Lower leg skin (tissue), 4 donors: Measurements from ENCODE around the gene AFAP1L1. TPM values are rescaled to one million over a fixed set of nuclear protein-coding genes. Genes with fewer than 3 reads are reported as not detected.

Experiments
- DNase-seq, 2 donors: peaks; one replicate each; pipeline ENCODE4 v3.0.0-alpha.2; 2019; ENCODE audit warnings: low spot score in 2 of 2
- H3K4me3 ChIP-seq: fragments of 200-600 bp; sonication (generic); 2 replicates; pipeline ENCODE4 v1.5.1; 2017; ENCODE audit warnings: mild to moderate bottlenecking, low read depth; ENCODE audit not compliant: poor library complexity, severe bottlenecking
- POLR2A ChIP-seq, 2 donors: fragments of 450-650 bp; IDR thresholded peaks; one replicate each; pipeline ENCODE4 v1.6.1; 2016 to 2017; ENCODE audit warnings: antibody characterized with exemption in 2 of 2, mild to moderate bottlenecking in 1 of 2, moderate library complexity in 1 of 2
- WGBS, 2 donors: methylation state at CpG; one replicate each; pipeline ENCODE4 v1.1.5; 2018; 5-methylcytosine and 5-hydroxymethylcytosine counted together
- intact Hi-C: fragments of 100-400 bp; cut with DNase I; formaldehyde crosslinking; loops from one replicate; pipeline ENCODE4 v1.15.0; 2023; ENCODE audit warnings: low total_unique reads
- total RNA-seq, 4 donors: library from RNA; depleted of rRNA; stranded (reverse); fragments of >200 nt; gene quantifications; one replicate each; pipeline ENCODE4 v1.1.0, GENCODE V29; 2016
- TF ChIP-seq, protein P1 (sequence below), 3 donors: fragments of 450-650 bp; IDR thresholded peaks; one replicate each; pipeline ENCODE4 v1.5.1; 2016; ENCODE audit warnings: antibody characterized with exemption in 3 of 3, mild to moderate bottlenecking in 3 of 3, moderate library complexity in 2 of 3

Gene AFAP1L1
- total RNA-seq = 10 to 100 TPM in 1 of 4 donors, 1 to 10 TPM in 3; 6.3 to 10.8 (median 8.0) TPM

DNA sequence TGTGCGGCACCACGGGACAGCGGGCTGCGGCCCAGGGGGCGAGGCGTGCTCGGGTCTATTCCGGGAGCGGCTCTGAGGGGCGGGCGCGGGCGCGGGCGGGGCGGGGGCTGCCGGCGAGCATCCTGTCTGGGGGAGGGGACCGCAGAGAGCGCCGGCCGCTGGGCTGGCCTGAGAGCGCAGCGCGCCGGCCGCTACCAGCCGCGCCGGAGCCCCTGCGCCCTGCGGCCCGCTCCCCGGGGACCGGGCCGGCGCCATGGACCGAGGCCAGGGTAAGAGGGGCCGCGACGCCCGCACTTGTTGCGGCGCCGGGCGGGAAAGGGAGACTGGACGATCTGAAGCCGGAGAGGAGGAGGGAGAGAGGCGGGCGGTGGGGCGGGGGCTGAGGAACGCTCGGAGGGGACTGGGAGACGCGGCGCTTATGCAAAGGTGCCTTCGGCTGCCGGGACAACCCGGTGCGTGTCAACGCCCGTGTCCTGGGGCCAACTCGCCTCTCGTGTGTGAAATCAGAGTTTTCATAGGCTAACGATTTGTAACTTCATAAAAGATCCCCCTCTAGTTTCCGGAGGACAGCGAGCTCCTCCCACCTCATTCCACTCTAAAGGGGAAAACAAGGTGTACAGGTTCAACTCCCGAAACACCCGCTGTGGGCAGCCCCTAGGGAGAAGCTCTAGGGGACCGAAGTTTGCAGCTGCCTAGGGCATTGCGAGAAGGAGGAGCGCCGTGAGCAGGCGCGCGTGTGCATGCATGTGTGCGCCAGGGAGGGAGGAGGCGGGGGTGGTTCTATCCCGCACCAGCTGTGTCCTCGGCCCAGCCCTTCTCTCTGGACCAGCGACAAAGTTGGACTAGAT, at the start of gene AFAP1L1:
Gene AFAP1L1 (plus strand): TSS at position 144 of the 848 bp plus-strand sequence. CDS start 110 bp downstream, at position 254.
- no peak for TF ChIP-seq POLR2A (IDR thresholded peaks at IDR 0.05)
- TF ChIP-seq, protein P1, sequence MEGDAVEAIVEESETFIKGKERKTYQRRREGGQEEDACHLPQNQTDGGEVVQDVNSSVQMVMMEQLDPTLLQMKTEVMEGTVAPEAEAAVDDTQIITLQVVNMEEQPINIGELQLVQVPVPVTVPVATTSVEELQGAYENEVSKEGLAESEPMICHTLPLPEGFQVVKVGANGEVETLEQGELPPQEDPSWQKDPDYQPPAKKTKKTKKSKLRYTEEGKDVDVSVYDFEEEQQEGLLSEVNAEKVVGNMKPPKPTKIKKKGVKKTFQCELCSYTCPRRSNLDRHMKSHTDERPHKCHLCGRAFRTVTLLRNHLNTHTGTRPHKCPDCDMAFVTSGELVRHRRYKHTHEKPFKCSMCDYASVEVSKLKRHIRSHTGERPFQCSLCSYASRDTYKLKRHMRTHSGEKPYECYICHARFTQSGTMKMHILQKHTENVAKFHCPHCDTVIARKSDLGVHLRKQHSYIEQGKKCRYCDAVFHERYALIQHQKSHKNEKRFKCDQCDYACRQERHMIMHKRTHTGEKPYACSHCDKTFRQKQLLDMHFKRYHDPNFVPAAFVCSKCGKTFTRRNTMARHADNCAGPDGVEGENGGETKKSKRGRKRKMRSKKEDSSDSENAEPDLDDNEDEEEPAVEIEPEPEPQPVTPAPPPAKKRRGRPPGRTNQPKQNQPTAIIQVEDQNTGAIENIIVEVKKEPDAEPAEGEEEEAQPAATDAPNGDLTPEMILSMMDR (IDR thresholded peaks at IDR 0.05) = no peak
- 0 to 1% methylated on average over 45 to 47 of the region's 81 CpGs for WGBS, 2 donors
- H3K4me3 ChIP-seq = peak within 1 kb of the TSS; percentile 62
- DNase-seq = peak; percentile 65 to 95
- intact Hi-C loops = no loop called here

DNA sequence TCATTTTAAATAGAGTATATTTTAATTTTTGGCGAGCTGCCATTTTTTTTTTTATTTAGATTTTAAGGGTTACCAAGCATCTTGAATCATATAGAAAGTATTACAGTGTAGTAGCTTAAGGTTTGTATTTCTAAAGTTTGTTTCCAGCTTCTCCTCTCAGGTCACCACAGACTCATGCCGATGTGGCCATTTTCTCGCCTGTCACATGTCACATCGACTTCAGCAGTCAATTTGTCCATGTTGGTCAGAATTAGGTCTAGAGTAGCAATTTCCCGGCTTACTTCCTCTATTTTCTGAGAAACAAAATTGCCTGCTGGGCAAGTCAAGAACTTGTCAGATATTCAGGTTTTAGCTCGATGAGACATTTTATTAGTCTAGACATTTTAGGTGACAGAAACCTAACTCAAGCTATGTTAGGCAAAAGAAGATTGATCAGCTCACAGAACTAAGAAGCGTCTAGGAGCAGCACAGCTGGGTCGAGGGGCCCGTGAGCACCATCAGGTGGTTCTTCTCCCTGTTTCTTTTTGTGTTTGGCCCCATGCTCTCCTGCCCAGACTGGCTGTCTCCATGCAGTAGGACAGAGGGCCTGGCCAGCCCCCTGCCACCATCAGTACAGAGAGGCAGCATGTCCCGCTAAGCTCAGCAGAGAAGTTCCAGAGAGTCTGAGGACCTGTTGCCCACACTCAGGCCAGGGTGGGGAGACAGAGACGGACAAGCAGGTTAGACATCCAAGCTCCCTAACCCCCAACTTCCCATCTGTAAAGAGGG, 48.4 kb upstream of the AFAP1L1 start:
- WGBS, 2 donors = 78 to 82% methylated on average over 11 of the region's 11 CpGs
- no peak for TF ChIP-seq POLR2A (IDR thresholded peaks at IDR 0.05)
- TF ChIP-seq, protein P1 (IDR thresholded peaks at IDR 0.05) = no peak
- intact Hi-C loops = loop anchor here (10.0 kb wide), 1 partner anchor 78 kb away; the partner anchor contains the start of gene ABLIM3
- no peak for DNase-seq
- no peak overlapping the region for H3K4me3 ChIP-seq

DNA sequence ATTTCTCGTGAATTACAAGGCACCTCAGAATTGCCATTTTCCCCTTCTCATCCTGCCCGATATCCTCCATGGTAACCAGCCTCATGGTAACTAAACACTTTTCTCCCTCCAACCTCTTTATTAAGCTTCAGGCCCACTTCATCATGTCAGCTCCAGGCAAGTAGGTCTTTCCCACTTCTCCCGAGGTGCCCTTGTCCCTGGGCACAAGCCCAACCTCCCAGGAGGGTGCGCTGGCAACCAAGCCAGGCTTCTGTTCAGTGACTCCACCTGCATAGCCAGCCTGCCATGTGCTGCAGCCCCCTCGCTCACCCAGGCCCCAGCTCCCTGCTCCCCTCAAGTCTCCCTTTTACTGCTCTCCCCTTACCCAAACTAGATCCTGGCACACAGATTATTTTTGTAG, 47.4 kb upstream of the AFAP1L1 start:
- H3K4me3 ChIP-seq = no peak overlapping the region
- TF ChIP-seq, protein P1 (IDR thresholded peaks at IDR 0.05) = no peak
- TF ChIP-seq POLR2A (IDR thresholded peaks at IDR 0.05) = no peak
- WGBS, 2 donors = 83% methylated on average over 5 of the region's 5 CpGs
- no peak for DNase-seq
- intact Hi-C loops = loop anchor here (10.0 kb wide), 1 partner anchor 79 kb away; the partner anchor contains the start of gene ABLIM3

DNA sequence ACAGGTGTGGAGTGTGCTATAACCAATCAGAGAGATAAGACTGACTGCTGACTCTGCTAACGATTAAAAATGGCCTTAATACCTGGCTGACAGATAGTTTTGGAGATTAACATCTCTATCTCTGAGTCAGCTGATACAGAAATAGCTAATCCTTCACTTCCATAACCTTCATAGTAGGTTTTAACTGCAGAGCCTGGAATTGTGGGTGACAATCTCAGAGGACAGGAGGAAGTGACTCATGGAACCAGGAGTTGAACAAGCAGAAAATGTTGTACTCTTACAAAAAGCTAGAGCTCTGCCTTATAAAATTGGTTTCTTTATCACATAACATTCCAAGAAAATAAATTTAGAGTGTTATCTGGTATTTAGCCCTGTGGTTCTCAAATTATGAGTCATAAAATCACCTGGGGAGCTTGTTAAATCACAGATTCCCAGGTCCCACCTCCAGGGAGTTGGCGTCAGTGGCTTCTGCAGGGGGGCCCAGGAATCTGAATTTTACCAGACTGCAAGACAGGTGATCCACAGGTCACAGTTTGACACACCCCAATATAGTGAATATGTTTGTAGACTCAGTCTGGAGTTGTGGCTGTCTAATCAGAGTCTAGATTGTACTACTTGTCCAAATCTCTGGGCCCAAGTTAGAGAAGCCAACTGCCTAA, 44.4 kb upstream of the AFAP1L1 start:
- intact Hi-C loops = loop anchor here (10.0 kb wide), 1 partner anchor 82 kb away; the partner anchor contains the start of gene ABLIM3
- DNase-seq = no peak
- 57 to 61% methylated on average over 2 of the region's 2 CpGs for WGBS, 2 donors
- TF ChIP-seq, protein P1 (IDR thresholded peaks at IDR 0.05) = no peak
- no peak for TF ChIP-seq POLR2A (IDR thresholded peaks at IDR 0.05)
- H3K4me3 ChIP-seq = no peak overlapping the region

DNA sequence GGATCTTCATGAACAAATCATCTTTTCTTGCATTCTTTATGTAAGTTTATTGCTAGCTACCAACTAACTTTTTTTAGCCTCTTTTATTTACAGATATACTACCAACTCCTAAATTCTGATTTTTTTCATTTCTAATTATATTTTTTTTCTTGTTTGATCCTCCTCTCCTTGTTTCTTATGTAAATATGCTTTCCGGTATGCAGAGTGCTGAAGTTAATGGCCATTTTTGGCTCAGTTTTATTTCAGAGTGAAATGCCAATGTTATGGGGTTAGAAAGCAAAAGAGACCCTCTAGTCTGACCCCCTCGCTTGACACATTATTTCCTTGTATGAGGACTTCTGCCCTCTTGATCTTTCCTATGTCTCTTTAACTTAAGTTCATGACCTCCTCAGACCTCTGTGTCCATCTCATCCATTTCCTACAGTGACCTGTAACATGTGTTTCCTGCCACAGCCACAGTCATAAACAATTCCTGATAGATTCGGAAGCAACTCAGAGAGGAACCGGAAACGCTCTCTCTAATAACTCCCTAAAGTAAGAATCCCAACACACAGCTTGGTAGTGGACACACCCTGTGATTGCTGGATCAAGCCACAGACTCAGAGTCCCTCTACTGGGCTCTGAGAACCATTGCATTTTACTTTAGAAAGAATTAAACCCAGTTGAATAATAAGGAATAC, 42.9 kb upstream of the AFAP1L1 start:
- intact Hi-C loops = loop anchor here (10.0 kb wide), 1 partner anchor 84 kb away; the partner anchor contains the start of gene ABLIM3
- peak in 1 of 2 donors; percentile 68 for DNase-seq

More for the DNA sequence above, 42.9 kb upstream of the AFAP1L1 start:
- no peak for TF ChIP-seq POLR2A (IDR thresholded peaks at IDR 0.05)
- TF ChIP-seq, protein P1 (IDR thresholded peaks at IDR 0.05) = peak in 1 of 3 donors; percentile 68
- WGBS, 2 donors = 30 to 34% methylated on average over 5 of the region's 5 CpGs
- no peak overlapping the region for H3K4me3 ChIP-seq
